Measurements from ENCODE around the gene SZRD1.
"Not testable (repeated sequence)": the region's sequence is repeated elsewhere in the genome, so short reads cannot be mapped to it uniquely, and the experiment has no call there.

The SZRD1 gene

DNA sequence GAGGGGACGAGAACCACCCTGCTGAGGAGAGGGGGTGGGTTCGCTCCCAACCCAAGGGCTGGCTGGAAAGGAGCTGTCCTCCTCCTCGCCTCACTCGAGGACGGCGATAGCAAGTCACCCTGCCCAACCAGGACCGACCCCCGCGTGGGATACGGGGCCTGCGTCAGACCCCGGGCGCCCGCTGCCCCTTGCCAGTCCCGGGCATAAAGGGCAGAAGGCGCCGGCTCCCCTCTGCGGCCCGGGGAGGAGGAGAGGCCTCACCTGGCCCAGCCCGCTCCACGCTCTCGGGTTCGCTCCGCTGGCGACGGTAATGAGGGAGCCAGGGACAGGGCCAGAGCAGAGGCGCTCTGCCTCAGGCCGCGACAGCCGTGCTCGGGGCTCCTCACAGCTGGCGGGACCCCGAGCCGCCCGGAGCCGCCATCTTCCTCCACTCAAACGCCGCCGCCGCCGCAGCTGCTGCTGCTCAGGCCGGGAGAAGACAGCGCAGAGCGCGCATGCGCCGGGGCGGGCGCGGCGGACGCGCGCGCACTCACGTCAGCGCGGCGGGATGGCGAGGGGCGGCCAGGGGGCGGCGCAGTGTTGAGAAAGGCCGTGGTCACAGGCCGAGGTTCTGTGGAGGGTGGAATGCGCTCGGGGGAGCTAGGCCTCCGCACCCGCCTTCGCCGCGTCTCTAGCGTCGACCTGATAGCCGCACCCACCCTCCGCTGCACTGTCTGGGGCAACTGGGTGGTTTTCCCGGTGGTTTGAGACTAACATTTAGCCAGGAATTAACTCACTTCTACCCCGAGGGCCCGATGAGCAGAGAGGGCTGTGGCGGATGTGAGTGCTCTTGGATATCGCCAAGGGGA lies 14.8 kb upstream of the SZRD1 start, which contains the start of gene FBXO42:
FBXO42 (minus strand) TSS at position 487 of the 848 bp plus-strand sequence. CDS start 37,062 bp downstream, outside the sequence.
- peak; percentile 59 for TF ChIP-seq CTCF (IDR thresholded peaks at IDR 0.05; ENCODE audit: borderline replicate concordance, insufficient read depth, low read depth, low read length)
- H3K4me3 ChIP-seq (ENCODE audit: low read depth, low read length) = peak within 1 kb of the TSS; percentile 70

- peak overlapping the region; percentile 57 for H3K4me3 ChIP-seq (ENCODE audit: low read depth, low read length)
- no peak for TF ChIP-seq CTCF (IDR thresholded peaks at IDR 0.05; ENCODE audit: borderline replicate concordance, insufficient read depth, low read depth, low read length)
These were observed 14.1 kb upstream of the SZRD1 start for GRCh38 chr1:16352842-16353535.

DNA sequence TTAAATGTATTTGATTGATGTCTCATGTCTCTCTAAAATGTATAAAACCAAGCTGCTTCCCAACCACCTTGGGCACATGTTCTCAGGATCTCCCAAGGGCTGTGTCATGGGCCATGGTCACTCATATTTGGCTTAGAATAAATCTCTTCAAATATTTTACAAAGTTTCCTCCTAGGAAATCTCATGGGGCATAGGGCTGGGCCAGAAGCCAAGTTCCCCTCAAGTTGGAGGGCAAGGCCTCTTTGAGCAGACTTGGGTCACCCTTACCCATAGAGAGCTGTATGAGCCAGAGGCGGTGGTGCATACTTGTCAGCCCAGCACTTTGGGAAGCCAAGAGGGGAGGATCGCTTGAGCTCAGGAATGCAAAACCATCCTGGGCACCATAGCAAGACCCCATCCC lies 12.4 kb upstream of the SZRD1 start:
- H3K4me3 ChIP-seq (ENCODE audit: low read depth, low read length) = no peak overlapping the region
- TF ChIP-seq CTCF (IDR thresholded peaks at IDR 0.05; ENCODE audit: borderline replicate concordance, insufficient read depth, low read depth, low read length) = no peak

GRCh38 chr1:16356867-16357266 lies 10.2 kb upstream of the SZRD1 start:
- no peak for TF ChIP-seq CTCF (IDR thresholded peaks at IDR 0.05; ENCODE audit: borderline replicate concordance, insufficient read depth, low read depth, low read length)
- H3K4me3 ChIP-seq (ENCODE audit: low read depth, low read length) = no peak overlapping the region

- H3K4me3 ChIP-seq (ENCODE audit: low read depth, low read length) = not testable (repeated sequence)
These were observed 1.9 kb upstream of the SZRD1 start for GRCh38 chr1:16365146-16365498.

GRCh38 chr1:16367258-16367967 lies 371 bp downstream of the SZRD1 start:
- no peak for TF ChIP-seq CTCF (IDR thresholded peaks at IDR 0.05; ENCODE audit: borderline replicate concordance, insufficient read depth, low read depth, low read length)
- peak overlapping the region; percentile 87 for H3K4me3 ChIP-seq (ENCODE audit: low read depth, low read length)

All from GM12875 (cell line).